H1 (cell line): ENCODE results near the gene SLC35D3. TPM values are rescaled to one million over a fixed set of nuclear protein-coding genes. Genes with fewer than 3 reads are reported as not detected.
"Not testable (repeated sequence)": the region's sequence is repeated elsewhere in the genome, so short reads cannot be mapped to it uniquely, and the experiment has no call there.

ENCODE experiments used
- CTCF ChIA-PET: fragments of 300-600 bp; sonication (Branson Sonifier 250); formaldehyde crosslinking; loops from one replicate; lab custom pipeline; 2021; ENCODE audit not compliant: partially characterized antibody; lab: Charles Lee
- POLR2A ChIA-PET: fragments of 300-600 bp; sonication (Branson Sonifier 250); formaldehyde crosslinking; loops from one replicate; lab custom pipeline; 2021; ENCODE audit warnings: inconsistent platforms; ENCODE audit not compliant: partially characterized antibody; lab: Charles Lee
- DNase-seq, 2 experiments: peaks; one replicate each; pipeline versions ENCODE4 v3.0.0 to v3.0.0-alpha.2; 2010 to 2022; ENCODE audit warnings: low spot score in 2 of 2, low read depth in 1 of 2, mixed read lengths in 1 of 2
- FAIRE-seq: peaks from 2 replicates; lab custom pipeline; 2011; peaks lifted over from hg19 to GRCh38; lab: Jason Lieb, UNC
- H2AFZ ChIP-seq: 2 replicates; pipeline ENCODE4 v1.8.1; 2012; ENCODE audit warnings: low read length, inconsistent platforms
- H2AK5ac ChIP-seq: 2 replicates; pipeline ENCODE4 v1.6.1; 2013; ENCODE audit warnings: low read depth, low read length
- H2BK120ac ChIP-seq: replicated peaks from 2 replicates; pipeline ENCODE3; 2013; ENCODE audit warnings: low read depth, low read length, inconsistent platforms
- H2BK12ac ChIP-seq: 2 replicates; pipeline ENCODE4 v1.6.1; 2013; ENCODE audit warnings: low read depth, low read length
- H2BK15ac ChIP-seq: 2 replicates; pipeline ENCODE4 v1.6.1; 2013; ENCODE audit warnings: low read length
- H2BK20ac ChIP-seq: 2 replicates; pipeline ENCODE4 v1.6.1; 2013; ENCODE audit warnings: low read length
- H2BK5ac ChIP-seq: 2 replicates; pipeline ENCODE4 v1.6.1; 2013; ENCODE audit warnings: low read depth, low read length
- H3K14ac ChIP-seq: 2 replicates; pipeline ENCODE4 v1.6.1; 2013; ENCODE audit warnings: inconsistent platforms; ENCODE audit not compliant: insufficient read length
- H3K18ac ChIP-seq: 2 replicates; pipeline ENCODE4 v1.6.1; 2013; ENCODE audit warnings: low read length; ENCODE audit errors: extremely low read depth
- H3K23ac ChIP-seq: 2 replicates; pipeline ENCODE4 v1.6.1; 2013; ENCODE audit warnings: inconsistent platforms; ENCODE audit not compliant: insufficient read length
- H3K23me2 ChIP-seq: 2 replicates; pipeline ENCODE4 v1.6.1; 2013; ENCODE audit warnings: low read depth, low read length
- H3K27ac ChIP-seq: 2 replicates; pipeline ENCODE4 v1.6.1; 2011; ENCODE audit warnings: low read depth, low read length, inconsistent platforms
- H3K27me3 ChIP-seq, 4 experiments: replicated peaks in 1 of 4; 1 replicate in 1 of 4; 2 replicates in 3 of 4; pipeline versions ENCODE4 v1.6.1 to v1.8.1; 2011 to 2013; ENCODE audit warnings: low read length in 3 of 4, mild to moderate bottlenecking in 3 of 4, inconsistent platforms in 2 of 4, mixed read lengths in 2 of 4, moderate library complexity in 1 of 4; ENCODE audit not compliant: control insufficient read depth in 3 of 4, insufficient read depth in 3 of 4; ENCODE audit errors: extremely low read depth in 1 of 4
- H3K36me3 ChIP-seq, 4 experiments: 2 replicates each; pipeline versions ENCODE4 v1.6.1 to v1.8.1; 2011 to 2013; ENCODE audit warnings: mild to moderate bottlenecking in 4 of 4, low read length in 3 of 4, moderate library complexity in 2 of 4, control low read depth in 1 of 4, inconsistent platforms in 1 of 4; ENCODE audit not compliant: insufficient read depth in 4 of 4, control insufficient read depth in 2 of 4
- H3K4ac ChIP-seq: replicated peaks from 2 replicates; pipeline ENCODE3; 2013; ENCODE audit warnings: low read length, low read depth, mixed read lengths, inconsistent platforms; ENCODE audit not compliant: insufficient read length
- H3K4me1 ChIP-seq, 4 experiments: replicated peaks in 1 of 4; 1 replicate in 1 of 4; 2 replicates in 3 of 4; pipeline versions ENCODE4 v1.6.1 to v1.8.1; 2011 to 2013; ENCODE audit warnings: low read length in 3 of 4, inconsistent platforms in 2 of 4, mixed read lengths in 1 of 4; ENCODE audit not compliant: insufficient read depth in 4 of 4, control insufficient read depth in 3 of 4
- H3K4me2 ChIP-seq, 2 experiments: 2 replicates each; pipeline versions ENCODE4 v1.6.1 to v1.8.1; 2011 to 2013; ENCODE audit warnings: low read depth in 2 of 2, low read length in 2 of 2, control low read depth in 1 of 2, inconsistent platforms in 1 of 2, mild to moderate bottlenecking in 1 of 2; ENCODE audit not compliant: insufficient read depth in 1 of 2
- H3K4me3 ChIP-seq, 4 experiments: fragments of 200-600, 300-600 bp in 1 of 4; sonication (generic), shearing (Covaris generic), sonication (Bioruptor Twin) in 1 of 4; 2 replicates each; pipeline versions ENCODE4 v1.5.1 to v1.8.1; 2011 to 2016; ENCODE audit warnings: low read length in 4 of 4, low read depth in 3 of 4, control low read depth in 2 of 4, inconsistent platforms in 2 of 4, mild to moderate bottlenecking in 2 of 4, mixed read lengths in 1 of 4, moderate library complexity in 1 of 4; ENCODE audit not compliant: insufficient read depth in 2 of 4; ENCODE audit errors: extremely low read depth in 1 of 4
- H3K56ac ChIP-seq: replicated peaks from 2 replicates; pipeline ENCODE3; 2013; ENCODE audit warnings: low read depth, mild to moderate bottlenecking, mixed read lengths, low read length, inconsistent platforms; ENCODE audit not compliant: insufficient read length
- H3K79me1 ChIP-seq: 2 replicates; pipeline ENCODE4 v1.6.1; 2013; ENCODE audit warnings: low read depth, low read length, control low read depth
- H3K79me2 ChIP-seq, 2 experiments: 2 replicates each; pipeline versions ENCODE4 v1.6.1 to v1.8.1; 2012 to 2013; ENCODE audit warnings: low read length in 2 of 2, mild to moderate bottlenecking in 2 of 2, inconsistent platforms in 1 of 2; ENCODE audit not compliant: insufficient read depth in 2 of 2, control insufficient read depth in 1 of 2
- H3K9ac ChIP-seq, 4 experiments: replicated peaks in 1 of 4; 1 replicate in 1 of 4; 2 replicates in 3 of 4; pipeline versions ENCODE4 v1.6.1 to v1.8.1; 2011 to 2013; ENCODE audit warnings: low read depth in 3 of 4, low read length in 3 of 4, control low read depth in 2 of 4, mild to moderate bottlenecking in 2 of 4, moderate library complexity in 2 of 4, inconsistent platforms in 1 of 4; ENCODE audit errors: extremely low read depth in 1 of 4
- H3K9me3 ChIP-seq, 2 experiments: 2 replicates each; pipeline versions ENCODE4 v1.6.1 to v1.8.1; 2012 to 2013; ENCODE audit warnings: mild to moderate bottlenecking in 2 of 2, moderate library complexity in 2 of 2, control low read depth in 1 of 2, inconsistent platforms in 1 of 2, low read depth in 1 of 2, low read length in 1 of 2, mixed read lengths in 1 of 2; ENCODE audit not compliant: insufficient read depth in 2 of 2
- H4K20me1 ChIP-seq, 2 experiments: replicated peaks in 1 of 2; 2 replicates each; pipeline versions ENCODE3 to v1.8.1; 2011 to 2013; ENCODE audit warnings: inconsistent platforms in 2 of 2, low read length in 2 of 2, mild to moderate bottlenecking in 1 of 2; ENCODE audit not compliant: insufficient read depth in 2 of 2, control insufficient read depth in 1 of 2
- H4K5ac ChIP-seq: 2 replicates; pipeline ENCODE4 v1.6.1; 2013; ENCODE audit warnings: low read length, low read depth, mixed read lengths, inconsistent platforms; ENCODE audit not compliant: insufficient read length
- H4K8ac ChIP-seq: 2 replicates; pipeline ENCODE4 v1.8.0; 2013; ENCODE audit warnings: mild to moderate bottlenecking, moderate library complexity, low read length, inconsistent platforms; ENCODE audit not compliant: insufficient read depth; ENCODE audit errors: extremely low read depth
- H4K91ac ChIP-seq: replicated peaks from 2 replicates; pipeline ENCODE3; 2013; ENCODE audit warnings: low read length, mixed read lengths, inconsistent platforms; ENCODE audit not compliant: insufficient read length
- WGBS, 2 experiments: shearing (Covaris generic) in 1 of 2; methylation state at CpG; one replicate each; pipeline versions ENCODE4 v1.1.6 to v1.1.7; 2013 to 2015; ENCODE audit warnings: low lambda C conversion rate in 2 of 2, mixed read lengths in 2 of 2, inconsistent platforms in 1 of 2, low coverage in 1 of 2, missing lambda C conversion rate in 1 of 2; ENCODE audit not compliant: insufficient replicate concordance in 2 of 2, insufficient coverage in 1 of 2, insufficient read length in 1 of 2; ENCODE audit errors: extremely low coverage in 1 of 2, missing lambda C conversion rate in 1 of 2; 5-methylcytosine and 5-hydroxymethylcytosine counted together
- polyA plus RNA-seq, 7 experiments: library from polyadenylated mRNA; depleted of rRNA in 3 of 7; stranded (reverse) in 5 of 7; unstranded in 2 of 7; fragments of >200 nt in 5 of 7; fragments of 200-250 nt in 2 of 7; gene quantifications; 1 replicate in 5 of 7; 2 replicates in 1 of 7; 4 replicates in 1 of 7; pipeline versions ENCODE4 v1.2.1 to v1.2.3, GENCODE V29; 2011 to 2013; ENCODE audit warnings: missing spikeins in 2 of 7, mixed read lengths in 2 of 7
- total RNA-seq: library from RNA; stranded (reverse); fragmentation: NEBNext Ultra II Directional; extraction: Animal tissue kit (Norgen Biotek cat#: 25700); gene quantifications from 2 replicates; pipeline ENCODE4 v1.2.1, GENCODE V29; 2021

SLC35D3 gene
- total and polyA plus RNA-seq, 2 of the 8 experiments (the other 6 are each of a cell fraction or from before 2014, with no cell fraction given) = 0.27 to 0.39 TPM

GRCh38 chr6:136959935-136960334 lies 37.8 kb downstream of the SLC35D3 start:
- not testable (repeated sequence) for H4K20me1 ChIP-seq, H3K27me3 ChIP-seq, H3K27ac ChIP-seq, H3K23ac ChIP-seq, H4K5ac ChIP-seq, H3K9me3 ChIP-seq, H2BK120ac ChIP-seq, FAIRE-seq, H3K56ac ChIP-seq, H3K4me3 ChIP-seq, DNase-seq, H3K23me2 ChIP-seq, H3K4me2 ChIP-seq, H3K14ac ChIP-seq, H3K4ac ChIP-seq, H3K79me1 ChIP-seq, H2AK5ac ChIP-seq, H3K36me3 ChIP-seq, H2AFZ ChIP-seq, H3K9ac ChIP-seq, H3K79me2 ChIP-seq, H2BK15ac ChIP-seq
- WGBS, 2 experiments = 89% methylated on average over 6 of the region's 6 CpGs; no CpG with 5 or more reads in 1 of the 2 experiments
- H3K18ac ChIP-seq = peak overlapping the region; percentile 28; the same call in 1 of the 2 replicates
- H2BK20ac ChIP-seq = peak overlapping the region; percentile 92; the same call in 1 of the 2 replicates
- H3K4me1 ChIP-seq = peaks cover 0 to 32% (median 15%) of the 10 kb centered on the region in 4 experiments; a peak in 6 of 7 replicates
- ChIA-PET POLR2A (interaction anchor here (0.7 to 4.6 kb wide), 5 partner anchors 14 to 129 kb away, joined by 3 to 26 read pairs (median 4); partner anchors contain the start of gene SLC35D3), CTCF (interaction anchor here (0.8 to 5.1 kb wide), 11 partner anchors 9 to 643 kb away, joined by 3 to 41 read pairs (median 3); partner anchors contain the start of gene SLC35D3)
- peak overlapping the region; percentile 66; the same call in 1 of the 2 replicates for H4K8ac ChIP-seq
- H4K91ac ChIP-seq = peak overlapping the region; percentile 52
- H2BK5ac ChIP-seq = peak overlapping the region; percentile 89; the same call in 1 of the 2 replicates
- H2BK12ac ChIP-seq = peak overlapping the region; percentile 19
